Subcutaneous abdominal adipose tissue (tissue), 5 donors: ENCODE results near the gene NUP214.

ENCODE experiments used
- H3K27ac ChIP-seq: one replicate; pipeline ENCODE4 v1.7.0; 2013; ENCODE audit warnings: low read depth, mild to moderate bottlenecking, inconsistent platforms, low read length, moderate library complexity
- H3K27me3 ChIP-seq, 5 donors: one replicate each; pipeline ENCODE4 v1.7.0; 2013; ENCODE audit warnings: low read length in 5 of 5, inconsistent platforms in 1 of 5; ENCODE audit not compliant: control insufficient read depth in 5 of 5, insufficient read depth in 4 of 5
- H3K36me3 ChIP-seq, 5 donors: one replicate each; pipeline ENCODE4 v1.7.0; 2013; ENCODE audit warnings: low read length in 5 of 5; ENCODE audit not compliant: control insufficient read depth in 5 of 5, insufficient read depth in 5 of 5
- H3K4me1 ChIP-seq, 5 donors: one replicate each; pipeline ENCODE4 v1.7.0; 2013; ENCODE audit warnings: low read length in 5 of 5, mild to moderate bottlenecking in 3 of 5, moderate library complexity in 1 of 5; ENCODE audit not compliant: control insufficient read depth in 5 of 5, insufficient read depth in 5 of 5
- H3K4me3 ChIP-seq, 5 donors: one replicate each; pipeline ENCODE4 v1.7.0; 2013; ENCODE audit warnings: low read length in 5 of 5, low read depth in 1 of 5
- H3K9ac ChIP-seq, 5 donors: one replicate each; pipeline ENCODE4 v1.7.0; 2013; ENCODE audit warnings: low read length in 5 of 5, mild to moderate bottlenecking in 4 of 5, moderate library complexity in 3 of 5
- H3K9me3 ChIP-seq, 5 donors: one replicate each; pipeline ENCODE4 v1.7.0; 2013; ENCODE audit warnings: low read length in 5 of 5; ENCODE audit not compliant: control insufficient read depth in 5 of 5
- donor health status: healthy.
- donor health status: healthy.
- donor health status: healthy.
- donor health status: healthy.
- donor health status: healthy.

NUP214 gene

DNA sequence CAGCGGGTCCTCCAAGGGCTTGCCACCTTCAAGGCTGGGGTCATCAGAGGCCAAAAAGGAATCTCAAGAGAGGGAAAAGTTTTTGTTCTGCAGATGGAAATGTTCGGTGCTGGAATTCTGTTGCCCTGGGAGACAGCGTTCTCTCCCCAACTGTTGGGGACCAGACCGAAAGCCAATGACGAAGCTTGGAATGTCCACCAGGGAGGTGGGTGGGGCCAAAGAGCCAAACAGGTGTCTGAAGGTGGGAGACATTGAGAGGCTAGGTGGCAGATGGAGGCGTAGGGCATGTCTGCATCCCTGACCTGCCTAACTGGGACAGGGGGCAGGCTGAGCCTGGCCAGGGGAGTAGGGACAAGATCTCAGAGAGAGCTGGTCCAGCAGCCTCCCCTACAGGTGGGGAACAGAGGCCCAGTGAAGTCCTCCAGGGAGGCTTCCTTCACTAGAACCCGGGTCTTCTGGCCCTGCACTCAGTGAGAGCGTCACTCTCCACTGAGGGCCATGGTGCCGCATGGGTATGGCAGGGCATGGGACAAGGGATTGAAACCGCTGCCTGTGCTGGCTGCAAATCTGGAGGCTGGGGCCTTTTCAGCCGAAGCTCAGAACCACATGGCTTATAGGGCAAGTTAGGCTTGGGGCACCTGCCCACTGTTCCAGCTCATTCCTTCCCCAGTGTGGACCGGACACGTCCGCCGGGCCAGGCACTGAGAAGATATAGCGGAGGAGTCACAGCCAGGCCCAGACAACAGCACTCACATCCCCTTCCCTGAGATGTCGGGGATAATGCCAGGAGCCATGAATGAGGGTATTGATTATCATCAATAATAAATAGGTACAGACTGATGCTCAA, 156.0 kb downstream of the NUP214 start:
- H3K9me3 ChIP-seq: no peaks in the 10 kb centered on the region
- H3K9ac ChIP-seq: no peak overlapping the region
- no peaks in the 10 kb centered on the region for H3K36me3 ChIP-seq
- no peak overlapping the region for H3K4me3 ChIP-seq
- H3K27me3 ChIP-seq: peaks cover 15 to 26% (median 20%) of the 10 kb centered on the region in 5 donors
- H3K4me1 ChIP-seq: peaks cover 0 to 18% (median 2%) of the 10 kb centered on the region in 5 donors
- no peak overlapping the region for H3K27ac ChIP-seq

DNA sequence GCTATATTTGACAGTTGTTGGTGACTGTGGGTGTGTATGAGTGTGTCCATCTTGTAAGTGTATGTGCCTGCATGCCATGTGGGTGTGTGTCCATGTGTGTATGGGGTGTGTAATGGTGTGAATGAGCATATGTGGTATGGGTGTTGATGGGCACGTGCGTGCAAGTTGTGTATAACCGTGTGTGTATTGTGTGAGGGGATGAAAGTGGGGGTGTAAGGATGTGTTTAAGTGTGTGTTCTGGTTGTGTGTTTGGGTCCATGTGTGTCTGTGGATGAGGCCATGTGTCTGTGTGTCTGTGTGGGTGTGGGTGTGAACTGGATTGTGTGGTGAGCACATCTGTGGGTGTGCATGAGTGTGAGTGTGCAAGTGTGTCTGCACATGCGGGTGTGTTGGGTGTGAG, 156.8 kb downstream of the NUP214 start:
- H3K4me3 ChIP-seq: no peak overlapping the region
- no peak overlapping the region for H3K9ac ChIP-seq
- no peaks in the 10 kb centered on the region for H3K36me3 ChIP-seq
- H3K27me3 ChIP-seq: peaks cover 15 to 26% (median 20%) of the 10 kb centered on the region in 5 donors
- H3K9me3 ChIP-seq: no peaks in the 10 kb centered on the region
- no peak overlapping the region for H3K27ac ChIP-seq
- peaks cover 0 to 14% (median 2%) of the 10 kb centered on the region in 5 donors for H3K4me1 ChIP-seq

DNA sequence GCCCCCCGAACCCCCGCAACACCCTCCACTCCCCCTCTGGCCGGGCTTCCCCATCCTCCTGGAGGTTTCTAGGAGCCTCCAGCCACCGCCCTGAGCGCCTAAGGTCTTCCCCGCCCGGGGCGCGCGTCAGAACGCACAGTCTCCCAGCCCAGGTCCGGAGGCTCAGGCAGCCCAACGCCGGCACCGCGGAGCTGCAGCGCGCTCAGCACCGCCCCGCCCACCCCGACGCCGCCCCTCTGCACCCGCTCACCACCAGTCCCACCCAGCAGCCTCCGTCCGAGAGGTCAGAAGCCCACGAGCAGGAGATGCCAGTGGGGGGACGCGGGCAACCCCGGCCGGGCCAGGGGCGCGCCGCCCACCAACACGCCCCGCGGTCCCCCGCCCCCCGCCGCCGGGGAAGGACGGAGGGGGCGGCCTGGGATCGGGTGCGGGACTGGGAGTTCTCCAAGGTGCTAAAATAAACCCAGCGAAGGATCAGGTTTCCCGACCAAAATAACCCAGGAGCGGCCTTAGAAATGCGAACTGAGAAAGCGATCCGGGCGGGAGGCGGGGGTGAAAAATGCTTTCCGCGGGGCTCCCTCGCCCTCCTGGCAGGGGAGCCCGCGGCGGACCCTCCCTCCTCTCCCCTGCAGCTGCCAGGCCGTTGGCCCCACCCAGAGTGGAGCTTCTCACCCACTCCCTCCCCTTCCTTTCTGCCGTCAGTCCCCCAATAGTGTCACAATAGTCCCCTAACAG, 157.5 kb downstream of the NUP214 start:
- Histone ChIP-seq H3K4me3 (no peak overlapping the region), H3K9me3 (no peaks in the 10 kb centered on the region), H3K27me3 (peaks cover 15 to 26% (median 20%) of the 10 kb centered on the region in 5 donors), H3K27ac (no peak overlapping the region), H3K9ac (no peak overlapping the region), H3K4me1 (peaks cover 0 to 11% (median 2%) of the 10 kb centered on the region in 5 donors), H3K36me3 (no peaks in the 10 kb centered on the region)
